HG03135 (cell line): ENCODE measurements around the gene GMPPA.

Experiments used
- ATAC-seq: cut with Tn5 transposase; IDR thresholded peaks from one replicate; pipeline ENCODE4 v1.9.1; 2021; ENCODE audit warnings: mild to moderate bottlenecking, moderate library complexity; ENCODE audit not compliant: unreplicated experiment

Gene GMPPA

GRCh38 chr2:219501849-219502248 is 3.2 kb downstream of the GMPPA start:
- no peak for ATAC-seq

- ATAC-seq: no peak
Measured at GRCh38 chr2:219502618-219503017, 3.9 kb downstream of the GMPPA start.

DNA sequence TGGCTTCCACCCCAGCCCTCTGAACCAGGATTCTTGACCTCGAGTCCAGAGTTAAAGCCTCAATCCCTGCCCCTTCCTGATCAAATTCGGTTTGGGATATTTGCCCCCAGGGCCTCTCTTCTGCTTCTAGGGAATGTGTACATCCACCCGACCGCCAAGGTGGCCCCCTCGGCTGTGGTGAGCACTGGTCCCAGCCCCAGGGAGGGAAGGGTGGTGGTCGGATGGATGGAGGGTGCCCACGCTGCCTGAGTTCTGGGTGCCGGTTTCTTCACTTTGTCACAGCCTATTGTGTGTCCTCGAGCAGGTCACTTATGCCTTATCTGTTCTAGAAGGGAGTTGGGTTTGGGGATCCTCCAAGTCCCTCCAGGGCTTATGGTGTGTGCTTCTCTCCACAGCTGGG is 6.9 kb downstream of the GMPPA start:
- no peak for ATAC-seq

GRCh38 chr2:219506153-219506801 is 7.6 kb downstream of the GMPPA start:
- ATAC-seq: no peak

DNA sequence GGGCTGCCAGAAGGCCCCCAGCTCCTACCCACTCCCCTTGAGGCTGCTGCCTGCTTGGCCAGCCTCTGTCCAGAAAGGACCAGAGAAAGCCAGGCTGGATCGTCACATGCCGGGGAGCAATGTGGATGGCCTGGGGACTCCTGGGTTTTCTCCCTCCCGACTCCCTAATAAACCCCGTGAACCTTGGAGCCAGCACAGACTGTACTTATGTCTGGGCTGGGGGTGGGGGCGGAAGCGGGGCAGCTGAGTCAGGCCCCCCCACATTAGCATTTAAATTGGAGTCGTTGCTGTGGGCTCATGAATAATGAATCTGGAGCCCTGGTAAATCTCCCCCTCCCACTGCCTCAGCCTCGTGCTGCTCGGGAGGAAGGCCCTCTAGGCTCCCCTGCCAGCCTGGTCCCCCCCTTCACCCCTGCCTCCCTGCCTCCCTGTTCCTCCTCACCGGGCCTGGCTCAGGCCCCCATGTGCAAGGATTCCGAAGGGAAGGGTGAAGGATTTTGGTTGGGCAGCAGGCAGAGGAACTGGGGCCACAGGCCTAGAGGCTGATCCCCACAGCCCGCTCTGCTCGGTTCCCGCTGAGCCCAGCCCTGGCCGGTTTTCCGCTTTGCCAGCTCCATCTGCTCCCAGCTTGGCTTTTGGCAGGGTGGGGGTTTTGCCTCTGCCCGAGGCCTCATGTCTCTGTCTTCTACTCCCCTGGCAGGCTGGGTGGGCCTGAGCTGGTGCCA is 8.3 kb downstream of the GMPPA start:
- no peak for ATAC-seq

- ATAC-seq: no peak
Measured at GRCh38 chr2:219507581-219508443, 9.1 kb downstream of the GMPPA start.

DNA sequence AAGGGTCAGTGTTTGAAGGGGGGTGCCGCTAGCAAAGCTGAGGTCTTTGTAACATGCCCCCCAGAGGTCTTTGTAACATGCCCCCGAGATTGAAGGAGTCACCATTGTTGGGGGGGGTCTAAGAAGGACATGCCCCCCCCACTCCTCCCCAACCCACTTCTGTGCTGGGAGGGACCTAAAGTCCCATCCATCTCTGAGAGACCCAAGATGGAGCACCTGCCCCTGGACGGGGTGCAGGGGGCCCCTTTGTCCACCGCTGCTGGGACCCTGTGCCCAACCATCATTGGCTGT is 9.7 kb downstream of the GMPPA start:
- no peak for ATAC-seq

DNA sequence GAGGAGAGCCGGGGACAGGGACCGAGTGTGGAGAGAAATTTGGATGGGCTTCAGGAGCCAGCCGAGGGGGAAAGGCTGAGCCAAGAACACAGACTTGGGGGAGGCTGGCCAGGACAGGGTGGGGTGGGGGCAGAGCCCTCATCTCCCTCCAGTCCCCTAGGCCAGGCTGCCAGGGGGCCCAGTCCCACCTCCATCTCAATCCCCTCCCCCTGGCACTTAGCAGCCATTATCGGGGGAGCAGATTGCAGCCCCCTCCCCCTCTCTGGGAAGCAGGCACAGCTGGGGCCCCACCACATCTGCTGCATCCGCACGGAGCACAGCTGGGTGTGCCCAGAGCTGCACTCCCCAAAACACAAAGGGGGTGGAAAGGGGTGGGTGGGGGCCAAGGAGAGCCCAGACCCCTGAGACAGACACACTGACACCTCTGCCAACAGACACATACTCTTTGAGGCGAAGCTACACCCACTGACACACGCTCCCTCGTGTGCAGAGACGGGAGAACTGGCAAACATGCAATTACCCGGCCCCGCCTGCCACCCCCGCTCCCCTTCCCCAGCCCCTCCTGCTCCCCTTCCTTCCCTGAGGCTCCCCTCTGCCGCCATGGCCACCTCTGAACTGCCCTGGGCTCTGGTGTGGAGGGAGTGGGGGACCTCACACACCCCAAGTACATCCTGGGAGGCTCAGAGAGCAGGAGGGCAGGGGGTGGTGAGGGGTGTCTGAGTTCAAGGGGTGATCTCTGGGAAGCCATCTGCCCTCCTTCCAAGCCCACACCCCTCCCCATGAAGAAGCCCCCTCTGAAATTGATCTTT is 10.5 kb downstream of the GMPPA start:
- no peak for ATAC-seq

DNA sequence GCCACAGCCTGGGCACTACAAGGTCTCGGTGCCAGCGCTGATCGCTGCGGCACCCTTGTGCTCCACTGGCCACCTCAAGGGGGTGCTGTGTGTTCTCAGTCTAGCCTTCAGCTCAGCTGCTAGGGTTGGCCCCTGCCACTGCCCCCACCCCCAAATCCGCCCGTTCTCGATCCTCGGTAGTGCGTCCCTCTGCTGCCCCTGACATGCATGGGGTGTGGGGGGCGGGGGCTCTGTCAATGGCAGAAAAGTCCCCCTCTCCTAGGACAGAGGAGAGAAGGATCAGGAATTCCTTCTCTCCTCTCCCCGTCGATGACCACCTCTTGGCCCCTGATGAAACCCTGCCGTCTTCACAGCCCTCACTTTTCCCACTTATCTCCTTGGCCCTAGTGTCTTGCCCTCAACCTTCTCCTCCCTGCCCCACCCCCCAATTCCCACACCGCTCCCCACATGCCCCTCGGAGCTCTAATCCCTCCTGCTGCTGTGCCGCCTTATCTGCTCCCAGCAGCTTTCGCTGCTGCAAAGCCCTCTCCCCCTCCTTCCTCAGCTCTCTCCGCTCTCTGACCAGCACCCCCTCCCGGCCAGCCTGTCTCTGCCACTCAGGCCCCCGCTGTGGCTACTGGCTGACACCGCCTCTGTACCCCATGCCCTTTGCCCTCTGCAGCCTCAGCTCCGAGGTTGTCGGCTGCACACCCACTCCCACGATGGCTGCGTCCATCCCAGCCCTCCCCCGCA is 11.3 kb downstream of the GMPPA start:
- ATAC-seq: no peak

- no peak for ATAC-seq
Measured at GRCh38 chr2:219510512-219511135, 11.9 kb downstream of the GMPPA start.

GRCh38 chr2:219511547-219512325 is 13.0 kb downstream of the GMPPA start:
- no peak for ATAC-seq

- ATAC-seq: no peak
Measured at GRCh38 chr2:219512524-219513216, 14.0 kb downstream of the GMPPA start.

DNA sequence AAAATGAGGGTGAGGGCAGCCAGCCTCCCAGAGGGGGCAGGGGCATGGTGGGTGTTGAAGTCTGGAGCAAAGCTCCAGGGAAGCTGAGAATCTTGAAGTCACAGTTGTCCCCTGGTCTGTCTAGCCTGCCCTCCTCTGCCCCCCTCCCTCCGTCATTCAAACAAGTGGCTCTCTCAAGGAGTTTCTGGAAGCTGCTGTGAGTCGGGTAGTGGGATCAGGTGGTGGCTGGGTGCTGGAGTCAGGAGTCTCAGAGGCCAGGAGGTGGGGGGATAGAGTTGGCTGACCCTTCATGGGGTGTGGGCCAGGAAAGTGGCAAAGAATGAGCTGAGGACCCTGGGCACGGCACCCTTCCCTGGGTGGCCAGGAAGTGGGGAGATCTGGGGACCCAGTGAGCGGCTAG is 15.1 kb downstream of the GMPPA start:
- ATAC-seq: no peak

DNA sequence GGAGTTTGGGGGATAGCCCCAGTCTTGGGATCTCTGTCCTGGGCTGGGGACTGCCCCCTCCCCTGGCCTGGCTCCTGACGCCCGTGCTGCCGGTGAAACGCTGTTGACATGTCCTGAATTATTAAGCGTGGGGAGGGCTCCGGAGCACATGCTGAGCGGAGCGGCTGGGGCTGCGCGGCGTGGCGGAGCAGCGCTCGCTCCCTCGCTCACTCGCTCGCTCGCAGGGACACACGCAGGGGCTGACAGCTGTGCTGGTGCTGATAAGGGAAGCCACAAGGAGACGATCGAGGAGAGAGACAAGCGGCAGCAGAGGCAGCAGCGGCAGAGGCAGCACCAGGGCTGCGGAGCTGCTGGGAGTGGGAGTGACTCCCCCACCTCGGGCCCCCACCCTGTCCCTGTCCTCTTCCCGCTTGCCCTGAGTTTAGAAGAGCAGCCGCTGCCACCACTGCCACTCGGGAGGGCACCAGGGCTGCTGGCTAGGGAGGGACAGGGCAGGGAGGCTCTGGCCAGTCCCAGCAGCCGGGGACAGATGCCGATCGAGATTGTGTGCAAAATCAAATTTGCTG is 15.6 kb downstream of the GMPPA start, which contains the start of gene ASIC4:
Gene ASIC4, plus strand, starts transcription at position 287 of the 566 bp plus-strand sequence. Its CDS starts 243 bp downstream, at position 530.
- no peak for ATAC-seq

DNA sequence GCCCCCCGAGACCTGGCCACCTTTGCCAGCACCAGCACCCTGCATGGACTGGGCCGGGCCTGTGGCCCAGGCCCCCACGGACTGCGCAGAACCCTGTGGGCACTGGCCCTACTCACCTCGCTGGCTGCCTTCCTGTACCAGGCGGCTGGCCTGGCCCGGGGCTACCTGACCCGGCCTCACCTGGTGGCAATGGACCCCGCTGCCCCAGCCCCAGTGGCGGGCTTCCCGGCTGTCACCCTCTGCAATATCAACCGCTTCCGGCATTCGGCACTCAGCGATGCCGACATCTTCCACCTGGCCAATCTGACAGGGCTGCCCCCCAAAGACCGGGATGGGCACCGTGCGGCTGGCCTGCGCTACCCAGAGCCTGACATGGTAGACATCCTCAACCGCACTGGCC is 16.1 kb downstream of the GMPPA start:
- ATAC-seq: no peak

- no peak for ATAC-seq
Measured at GRCh38 chr2:219515874-219516629, 17.4 kb downstream of the GMPPA start.

DNA sequence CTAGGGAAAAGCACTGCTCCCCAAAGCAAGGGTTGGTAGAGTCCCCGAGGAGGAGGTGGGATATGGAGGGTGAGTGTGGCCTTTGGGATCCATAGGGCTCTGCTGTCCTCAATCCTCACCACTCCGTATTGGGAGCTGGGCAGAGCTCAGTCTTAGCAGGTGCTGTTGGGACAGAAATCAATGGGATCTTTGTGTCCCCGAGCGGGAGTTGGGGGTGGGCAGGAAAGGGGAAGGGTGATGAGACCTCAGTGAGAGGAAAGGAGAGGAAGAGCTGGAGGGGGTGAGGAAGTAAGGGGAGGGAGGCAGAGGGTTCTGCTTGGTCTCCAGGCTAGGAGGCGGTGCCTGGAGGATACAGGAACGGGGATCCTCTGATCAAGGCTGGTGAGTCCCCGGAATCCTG is 18.2 kb downstream of the GMPPA start:
- ATAC-seq: no peak
